ENCODE results near the gene SLC41A3.

GRCh38 chr3:126065876-126066275, 18.0 kb downstream of the SLC41A3 start:
- no peak for TF ChIP-seq CTCF (IDR thresholded peaks at IDR 0.05)
- no peak for TF ChIP-seq POLR2AphosphoS5 (IDR thresholded peaks at IDR 0.05)
